ENCODE measurements around the gene LIMS1. TPM values are rescaled to one million over a fixed set of nuclear protein-coding genes. Genes with fewer than 3 reads are reported as not detected.

LIMS1 gene
- polyA plus RNA-seq, 1 donor (not counting 4 experiments of a cell fraction or from before 2014, with no cell fraction given), result 62.5 TPM

DNA sequence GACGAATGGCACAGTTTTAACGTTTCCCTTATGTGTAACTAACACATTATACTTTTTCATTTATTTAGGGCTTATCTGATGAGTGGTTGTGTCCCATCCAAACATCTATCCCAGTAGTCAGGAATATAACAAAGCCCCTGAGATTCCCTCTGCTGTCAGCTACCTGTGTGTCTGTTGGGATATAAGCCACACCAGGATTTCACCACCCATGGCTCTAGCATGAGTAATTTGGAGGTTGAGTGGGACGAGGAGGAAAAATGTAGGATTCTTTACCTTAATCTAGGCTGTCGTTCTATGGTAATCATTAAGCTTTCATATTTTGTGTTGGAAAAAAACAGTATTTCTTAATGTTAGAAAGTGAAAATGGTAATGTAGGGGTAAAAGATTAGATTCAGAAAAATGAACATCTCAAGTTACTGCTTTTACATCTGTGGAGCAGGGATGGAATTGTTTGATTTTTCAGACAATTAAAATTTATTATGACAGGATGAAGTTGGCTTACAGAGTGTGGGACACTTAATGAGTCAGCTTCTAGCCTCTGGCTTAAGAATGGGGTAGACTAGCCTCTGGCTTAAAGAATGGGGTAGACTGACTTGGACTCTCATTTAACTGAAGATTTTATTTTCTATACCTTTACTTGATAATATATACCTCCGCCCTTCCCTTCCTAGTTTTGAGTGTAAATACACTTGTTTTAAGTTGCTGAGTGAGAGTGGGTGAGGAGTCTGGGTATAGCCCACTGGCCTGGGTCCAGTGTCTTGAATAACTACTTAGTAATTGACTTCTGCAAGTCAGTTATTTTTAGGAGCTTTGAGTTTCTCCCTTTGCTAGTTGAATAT is 96.5 kb downstream of the LIMS1 start:
- peaks cover 91% of the 10 kb centered on the region for H3K79me2 ChIP-seq (ENCODE audit: control insufficient read depth, insufficient read depth, low read length)

GRCh38 chr2:108632332-108633160 is 98.3 kb downstream of the LIMS1 start:
- dilution Hi-C loops (cut with MboI; ENCODE audit: extremely low pct_ligation_motif_present, low sequenced_read_pairs), result no loop called here
- H3K9me3 ChIP-seq (ENCODE audit: control insufficient read depth, low read depth, low read length), result no peaks in the 10 kb centered on the region
- peaks cover 0 to 3% of the 10 kb centered on the region in 2 experiments for H3K36me3 ChIP-seq (ENCODE audit: control insufficient read depth in 2 of 2, extremely low read depth in 1 of 2, insufficient read depth in 2 of 2, low read length in 2 of 2)
- no peaks in the 10 kb centered on the region for H4K20me1 ChIP-seq (ENCODE audit: control insufficient read depth, extremely low read depth, insufficient read depth, low read length)
- DNase-seq (ENCODE audit: low read depth, low spot score), result no peak
- H2AFZ ChIP-seq (ENCODE audit: control insufficient read depth, low read length), result no peak overlapping the region
- H3K4me2 ChIP-seq (ENCODE audit: control insufficient read depth, extremely low read depth, insufficient read depth, low read depth, low read length), result no peak overlapping the region
- H3K9ac ChIP-seq (ENCODE audit: control insufficient read depth, extremely low read depth, insufficient read depth, low read length), result no peak overlapping the region
- H3K27me3 ChIP-seq (ENCODE audit: control insufficient read depth, extremely low read depth, insufficient read depth, low read length), result no peaks in the 10 kb centered on the region
- peaks cover 89% of the 10 kb centered on the region for H3K79me2 ChIP-seq (ENCODE audit: control insufficient read depth, insufficient read depth, low read length)
- H3K9me1 ChIP-seq (ENCODE audit: control insufficient read depth, extremely low read depth, insufficient read depth, low read length), result no peaks in the 10 kb centered on the region
- no peak overlapping the region for H3K27ac ChIP-seq (ENCODE audit: control insufficient read depth, insufficient read depth, low read length)
- H3K4me1 ChIP-seq (ENCODE audit: control insufficient read depth, extremely low read depth, insufficient read depth, low read length), result peaks cover 13% of the 10 kb centered on the region
- no peak for FAIRE-seq
- no peak overlapping the region for H3K4me3 ChIP-seq (ENCODE audit: control insufficient read depth in 2 of 3, extremely low read depth in 1 of 3, insufficient read depth in 2 of 3, low read depth in 1 of 3, low read length in 3 of 3)
- no peak for TF ChIP-seq EZH2 (IDR thresholded peaks at IDR 0.05; ENCODE audit: low read length)
- TF ChIP-seq, protein P1, sequence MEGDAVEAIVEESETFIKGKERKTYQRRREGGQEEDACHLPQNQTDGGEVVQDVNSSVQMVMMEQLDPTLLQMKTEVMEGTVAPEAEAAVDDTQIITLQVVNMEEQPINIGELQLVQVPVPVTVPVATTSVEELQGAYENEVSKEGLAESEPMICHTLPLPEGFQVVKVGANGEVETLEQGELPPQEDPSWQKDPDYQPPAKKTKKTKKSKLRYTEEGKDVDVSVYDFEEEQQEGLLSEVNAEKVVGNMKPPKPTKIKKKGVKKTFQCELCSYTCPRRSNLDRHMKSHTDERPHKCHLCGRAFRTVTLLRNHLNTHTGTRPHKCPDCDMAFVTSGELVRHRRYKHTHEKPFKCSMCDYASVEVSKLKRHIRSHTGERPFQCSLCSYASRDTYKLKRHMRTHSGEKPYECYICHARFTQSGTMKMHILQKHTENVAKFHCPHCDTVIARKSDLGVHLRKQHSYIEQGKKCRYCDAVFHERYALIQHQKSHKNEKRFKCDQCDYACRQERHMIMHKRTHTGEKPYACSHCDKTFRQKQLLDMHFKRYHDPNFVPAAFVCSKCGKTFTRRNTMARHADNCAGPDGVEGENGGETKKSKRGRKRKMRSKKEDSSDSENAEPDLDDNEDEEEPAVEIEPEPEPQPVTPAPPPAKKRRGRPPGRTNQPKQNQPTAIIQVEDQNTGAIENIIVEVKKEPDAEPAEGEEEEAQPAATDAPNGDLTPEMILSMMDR (optimal IDR thresholded peaks at IDR 0.05 in 1 of 3, IDR thresholded peaks at IDR 0.05 in 1 of 3, conservative IDR thresholded peaks at IDR 0.05 in 1 of 3; ENCODE audit: extremely low read depth in 1 of 3, insufficient read depth in 2 of 3, low read length in 3 of 3), result no peak

More for the DNA sequence above, 96.5 kb downstream of the LIMS1 start:
- no peak overlapping the region for H3K4me3 ChIP-seq (ENCODE audit: control insufficient read depth in 2 of 3, extremely low read depth in 1 of 3, insufficient read depth in 2 of 3, low read depth in 1 of 3, low read length in 3 of 3)
- no peaks in the 10 kb centered on the region for H3K27me3 ChIP-seq (ENCODE audit: control insufficient read depth, extremely low read depth, insufficient read depth, low read length)
- H3K4me1 ChIP-seq (ENCODE audit: control insufficient read depth, extremely low read depth, insufficient read depth, low read length), result peaks cover 8% of the 10 kb centered on the region
- H2AFZ ChIP-seq (ENCODE audit: control insufficient read depth, low read length), result no peak overlapping the region
- no peaks in the 10 kb centered on the region for H4K20me1 ChIP-seq (ENCODE audit: control insufficient read depth, extremely low read depth, insufficient read depth, low read length)
- no peaks in the 10 kb centered on the region for H3K9me3 ChIP-seq (ENCODE audit: control insufficient read depth, low read depth, low read length)
- dilution Hi-C loops (cut with MboI; ENCODE audit: extremely low pct_ligation_motif_present, low sequenced_read_pairs), result no loop called here
- DNase-seq (ENCODE audit: low read depth, low spot score) (no peak), FAIRE-seq (no peak)
- peaks cover 0 to 3% of the 10 kb centered on the region in 2 experiments for H3K36me3 ChIP-seq (ENCODE audit: control insufficient read depth in 2 of 2, extremely low read depth in 1 of 2, insufficient read depth in 2 of 2, low read length in 2 of 2)
- TF ChIP-seq, protein P1 (optimal IDR thresholded peaks at IDR 0.05 in 1 of 3, IDR thresholded peaks at IDR 0.05 in 1 of 3, conservative IDR thresholded peaks at IDR 0.05 in 1 of 3; ENCODE audit: extremely low read depth in 1 of 3, insufficient read depth in 2 of 3, low read length in 3 of 3), result no peak
- TF ChIP-seq EZH2 (IDR thresholded peaks at IDR 0.05; ENCODE audit: low read length), result no peak
- H3K9me1 ChIP-seq (ENCODE audit: control insufficient read depth, extremely low read depth, insufficient read depth, low read length), result no peaks in the 10 kb centered on the region
- no peak overlapping the region for H3K4me2 ChIP-seq (ENCODE audit: control insufficient read depth, extremely low read depth, insufficient read depth, low read depth, low read length)
- H3K9ac ChIP-seq (ENCODE audit: control insufficient read depth, extremely low read depth, insufficient read depth, low read length), result no peak overlapping the region
- no peak overlapping the region for H3K27ac ChIP-seq (ENCODE audit: control insufficient read depth, insufficient read depth, low read length)
